ENCODE measurements around the gene THSD4.

Gene THSD4

GRCh38 chr15:71706461-71707229 is 591.4 kb downstream of the THSD4 start:
- Histone ChIP-seq H3K27me3 (ENCODE audit: insufficient read depth, low read depth, severe bottlenecking) (no peaks in the 10 kb centered on the region), H3K36me3 (no peaks in the 10 kb centered on the region), H3K27ac (no peak overlapping the region), H3K4me3 (ENCODE audit: low read depth, low read length) (no peak overlapping the region), H3K9me3 (ENCODE audit: severe bottlenecking) (no peaks in the 10 kb centered on the region)
- DNase-seq = no peak
- no peak for TF ChIP-seq CTCF (IDR thresholded peaks at IDR 0.05; ENCODE audit: low read depth, low read length)

- no peak overlapping the region for H3K4me3 ChIP-seq (ENCODE audit: low read depth, low read length)
- no peaks in the 10 kb centered on the region for H3K27me3 ChIP-seq (ENCODE audit: insufficient read depth, low read depth, severe bottlenecking)
- no peak for DNase-seq
- no peaks in the 10 kb centered on the region for H3K9me3 ChIP-seq (ENCODE audit: severe bottlenecking)
- no peaks in the 10 kb centered on the region for H3K36me3 ChIP-seq
- TF ChIP-seq CTCF (IDR thresholded peaks at IDR 0.05; ENCODE audit: low read depth, low read length) = no peak
- H3K27ac ChIP-seq = no peak overlapping the region
Observed at GRCh38 chr15:71707230-71708050, 592.2 kb downstream of the THSD4 start.

- Histone ChIP-seq H3K27ac (no peak overlapping the region), H3K36me3 (no peaks in the 10 kb centered on the region), H3K9me3 (ENCODE audit: severe bottlenecking) (no peaks in the 10 kb centered on the region), H3K27me3 (ENCODE audit: insufficient read depth, low read depth, severe bottlenecking) (no peaks in the 10 kb centered on the region), H3K4me3 (ENCODE audit: low read depth, low read length) (no peak overlapping the region)
- no peak for TF ChIP-seq CTCF (IDR thresholded peaks at IDR 0.05; ENCODE audit: low read depth, low read length)
- no peak for DNase-seq
Observed at GRCh38 chr15:71708051-71708429, 592.8 kb downstream of the THSD4 start.

GRCh38 chr15:71708741-71709140 is 593.5 kb downstream of the THSD4 start:
- no peaks in the 10 kb centered on the region for H3K9me3 ChIP-seq (ENCODE audit: severe bottlenecking)
- H3K27ac ChIP-seq = no peak overlapping the region
- no peak for TF ChIP-seq CTCF (IDR thresholded peaks at IDR 0.05; ENCODE audit: low read depth, low read length)
- H3K27me3 ChIP-seq (ENCODE audit: insufficient read depth, low read depth, severe bottlenecking) = no peaks in the 10 kb centered on the region
- H3K36me3 ChIP-seq = no peaks in the 10 kb centered on the region
- H3K4me3 ChIP-seq (ENCODE audit: low read depth, low read length) = no peak overlapping the region
- no peak for DNase-seq

- H3K27me3 ChIP-seq (ENCODE audit: insufficient read depth, low read depth, severe bottlenecking) = no peaks in the 10 kb centered on the region
- H3K27ac ChIP-seq = no peak overlapping the region
- H3K4me3 ChIP-seq (ENCODE audit: low read depth, low read length) = no peak overlapping the region
- no peaks in the 10 kb centered on the region for H3K9me3 ChIP-seq (ENCODE audit: severe bottlenecking)
- TF ChIP-seq CTCF (IDR thresholded peaks at IDR 0.05; ENCODE audit: low read depth, low read length) = no peak
- H3K36me3 ChIP-seq = no peaks in the 10 kb centered on the region
- DNase-seq = no peak
Observed at GRCh38 chr15:71709808-71710418, 594.6 kb downstream of the THSD4 start.
